ENCODE results near the gene NGFR. TPM values are rescaled to one million over a fixed set of nuclear protein-coding genes. Genes with fewer than 3 reads are reported as not detected.

Gene NGFR
- polyA plus RNA-seq, 1 of the 3 experiments (the other 2 are of a cell fraction) = 0.76 TPM

GRCh38 chr17:49545806-49546545, 50.9 kb downstream of the NGFR start:
- no peak overlapping the region for H3K4me2 ChIP-seq
- H3K9ac ChIP-seq = no peak overlapping the region
- no peaks in the 10 kb centered on the region for H3K36me3 ChIP-seq (replicated peaks in 1 of 2; ENCODE audit: control insufficient read depth in 1 of 2, insufficient read depth in 2 of 2, low read length in 1 of 2)
- peaks cover 0 to 40% of the 10 kb centered on the region in 2 experiments; a peak in 1 of 4 replicates for H3K4me1 ChIP-seq (ENCODE audit: control insufficient read depth in 1 of 2, insufficient read depth in 2 of 2, low read depth in 1 of 2, low read length in 1 of 2)
- H3K79me2 ChIP-seq (ENCODE audit: insufficient read depth) = no peaks in the 10 kb centered on the region
- H3K9me2 ChIP-seq = no peaks in the 10 kb centered on the region
- H3K27ac ChIP-seq (ENCODE audit: low read depth in 2 of 2, low read length in 1 of 2) = no peak overlapping the region
- no peak overlapping the region for H3K4me3 ChIP-seq (ENCODE audit: low read depth in 2 of 2, low read length in 1 of 2)
- DNase-seq = peak; percentile 39
- CTCF ChIA-PET = interaction anchor here (0.9 to 17.1 kb wide), 9 partner anchors 11 to 149 kb away, joined by 3 to 499 read pairs (median 21); partner anchors contain the start of gene NGFR
- H3F3A ChIP-seq (replicated peaks; ENCODE audit: insufficient read depth) = no peaks in the 10 kb centered on the region
- H3K27me3 ChIP-seq (ENCODE audit: insufficient read depth) = peaks cover 19% of the 10 kb centered on the region
- 70% methylated on average over 15 of the region's 15 CpGs for WGBS (ENCODE audit: low lambda C conversion rate)
- no peaks in the 10 kb centered on the region for H4K20me1 ChIP-seq (ENCODE audit: insufficient read depth)
- TF ChIP-seq SMC3 (IDR thresholded peaks at IDR 0.05; ENCODE audit: low read depth, low read length) = no peak
- TF ChIP-seq IRF3 (IDR thresholded peaks at IDR 0.05; ENCODE audit: low read depth, low read length) = no peak
- TF ChIP-seq GABPA (IDR thresholded peaks at IDR 0.05; ENCODE audit: low read depth) = no peak
- TF ChIP-seq EZH2phosphoT487 (IDR thresholded peaks at IDR 0.05; ENCODE audit: borderline replicate concordance, low read depth) = no peak
- TF ChIP-seq TAF1 (IDR thresholded peaks at IDR 0.05; ENCODE audit: borderline replicate concordance, low read depth, low read length) = no peak
- TF ChIP-seq FOSL2 (IDR thresholded peaks at IDR 0.05; ENCODE audit: borderline replicate concordance, low read depth) = no peak
- no peak for TF ChIP-seq YY1 (IDR thresholded peaks at IDR 0.05; ENCODE audit: low read depth)
- TF ChIP-seq RXRA (IDR thresholded peaks at IDR 0.05; ENCODE audit: borderline replicate concordance, low read depth) = no peak
- no peak for TF ChIP-seq EP300 (IDR thresholded peaks at IDR 0.05; ENCODE audit: borderline replicate concordance in 1 of 2, low read depth in 1 of 2, low read length in 1 of 2)
- no peak for TF ChIP-seq NRF1 (IDR thresholded peaks at IDR 0.05; ENCODE audit: low read depth, low read length)
- no peak for TF ChIP-seq MEF2A (IDR thresholded peaks at IDR 0.05; ENCODE audit: borderline replicate concordance, low read depth)
- no peak for TF ChIP-seq TEAD4 (IDR thresholded peaks at IDR 0.05; ENCODE audit: borderline replicate concordance, insufficient read depth)
- no peak for TF ChIP-seq MAX (IDR thresholded peaks at IDR 0.05; ENCODE audit: low read depth)
- TF ChIP-seq, protein P1, sequence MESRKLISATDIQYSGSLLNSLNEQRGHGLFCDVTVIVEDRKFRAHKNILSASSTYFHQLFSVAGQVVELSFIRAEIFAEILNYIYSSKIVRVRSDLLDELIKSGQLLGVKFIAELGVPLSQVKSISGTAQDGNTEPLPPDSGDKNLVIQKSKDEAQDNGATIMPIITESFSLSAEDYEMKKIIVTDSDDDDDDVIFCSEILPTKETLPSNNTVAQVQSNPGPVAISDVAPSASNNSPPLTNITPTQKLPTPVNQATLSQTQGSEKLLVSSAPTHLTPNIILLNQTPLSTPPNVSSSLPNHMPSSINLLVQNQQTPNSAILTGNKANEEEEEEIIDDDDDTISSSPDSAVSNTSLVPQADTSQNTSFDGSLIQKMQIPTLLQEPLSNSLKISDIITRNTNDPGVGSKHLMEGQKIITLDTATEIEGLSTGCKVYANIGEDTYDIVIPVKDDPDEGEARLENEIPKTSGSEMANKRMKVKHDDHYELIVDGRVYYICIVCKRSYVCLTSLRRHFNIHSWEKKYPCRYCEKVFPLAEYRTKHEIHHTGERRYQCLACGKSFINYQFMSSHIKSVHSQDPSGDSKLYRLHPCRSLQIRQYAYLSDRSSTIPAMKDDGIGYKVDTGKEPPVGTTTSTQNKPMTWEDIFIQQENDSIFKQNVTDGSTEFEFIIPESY (IDR thresholded peaks at IDR 0.05; ENCODE audit: borderline replicate concordance, low read depth) = no peak
- no peaks in the 10 kb centered on the region for H3K9me3 ChIP-seq
- no peak overlapping the region for H2AFZ ChIP-seq (ENCODE audit: low read depth)
- POLR2A ChIA-PET = interaction anchor here (0.6 kb wide), 1 partner anchor 36 kb away, joined by 3 read pairs; no protein-coding TSS in a partner anchor
